MM.1S (cell line): Measurements from ENCODE around the gene ADAMTS12.

ENCODE experiments used
- DNase-seq: peaks from one replicate; pipeline ENCODE4 v3.0.0-alpha.2; 2015
- H2AFZ ChIP-seq: fragments of 300-600 bp; sonication (generic); 2 replicates; pipeline ENCODE4 v1.6.0; 2016; ENCODE audit warnings: antibody characterized with exemption, low read length
- H3F3A ChIP-seq: fragments of 300-600 bp; sonication (generic); 2 replicates; pipeline ENCODE4 v1.6.1; 2016; ENCODE audit warnings: mild to moderate bottlenecking, antibody characterized with exemption, low read length, moderate library complexity, mixed read lengths; ENCODE audit not compliant: insufficient read depth
- H3K27ac ChIP-seq: fragments of 300-600 bp; sonication (generic); 2 replicates; pipeline ENCODE4 v1.5.1; 2016; ENCODE audit warnings: mild to moderate bottlenecking, low read length
- H3K27me3 ChIP-seq: fragments of 300-600 bp; sonication (generic); replicated peaks from 2 replicates; pipeline ENCODE4 v1.6.0; 2016; ENCODE audit warnings: low read length; ENCODE audit not compliant: insufficient read depth
- H3K36me3 ChIP-seq: fragments of 300-600 bp; sonication (generic); replicated peaks from 2 replicates; pipeline ENCODE4 v1.6.1; 2016; ENCODE audit warnings: mild to moderate bottlenecking, low read length, mixed read lengths; ENCODE audit not compliant: insufficient read depth
- H3K4me1 ChIP-seq: fragments of 300-600 bp; sonication (generic); 2 replicates; pipeline ENCODE4 v1.6.1; 2016; ENCODE audit warnings: low read length, mixed read lengths
- H3K4me2 ChIP-seq: fragments of 300-600 bp; sonication (generic); 2 replicates; pipeline ENCODE4 v1.6.0; 2016; ENCODE audit warnings: low read depth, low read length
- H3K4me3 ChIP-seq: fragments of 300-600 bp; sonication (generic); 2 replicates; pipeline ENCODE4 v1.5.1; 2016; ENCODE audit warnings: low read length, mixed read lengths
- H3K79me2 ChIP-seq: fragments of 300-600 bp; sonication (generic); 2 replicates; pipeline ENCODE4 v1.6.1; 2016; ENCODE audit warnings: mixed run types, low read length, mixed read lengths
- H3K9ac ChIP-seq: fragments of 300-600 bp; sonication (generic); 2 replicates; pipeline ENCODE4 v1.6.1; 2016; ENCODE audit warnings: low read length, mixed read lengths
- H3K9me2 ChIP-seq: fragments of 300-600 bp; sonication (generic); replicated peaks from 2 replicates; pipeline ENCODE4 v1.6.1; 2016; ENCODE audit warnings: mild to moderate bottlenecking, low read length, mixed read lengths; ENCODE audit not compliant: insufficient read depth
- H3K9me3 ChIP-seq: fragments of 300-600 bp; sonication (generic); replicated peaks from 2 replicates; pipeline ENCODE4 v1.6.1; 2016; ENCODE audit warnings: mild to moderate bottlenecking, low read length, mixed read lengths; ENCODE audit not compliant: insufficient read depth
- H4K20me1 ChIP-seq: fragments of 300-600 bp; sonication (generic); 2 replicates; pipeline ENCODE4 v1.6.1; 2016; ENCODE audit warnings: mild to moderate bottlenecking, low read length, moderate library complexity, mixed read lengths; ENCODE audit not compliant: insufficient read depth
- CTCF ChIP-seq: fragments of 300-600 bp; sonication (generic); IDR thresholded peaks from 2 replicates; pipeline ENCODE4 v1.5.1; 2016; ENCODE audit warnings: antibody characterized with exemption, low read length, mixed read lengths
- EZH2 ChIP-seq: fragments of 300-600 bp; sonication (generic); optimal IDR thresholded peaks from 2 replicates; pipeline ENCODE3; 2017; ENCODE audit warnings: low read depth, mild to moderate bottlenecking, antibody characterized with exemption, low read length, mixed read lengths
- EZH2phosphoT487 ChIP-seq: fragments of 300-600 bp; sonication (generic); IDR thresholded peaks from 2 replicates; pipeline ENCODE4 v1.6.1; 2018; ENCODE audit warnings: antibody characterized with exemption, low read length

Gene ADAMTS12

GRCh38 chr5:33793836-33794549 lies 97.8 kb downstream of the ADAMTS12 start:
- no peaks in the 10 kb centered on the region for H3K79me2 ChIP-seq
- no peaks in the 10 kb centered on the region for H3K27me3 ChIP-seq
- H3K4me2 ChIP-seq, result no peak overlapping the region
- H3F3A ChIP-seq, result no peaks in the 10 kb centered on the region
- no peak overlapping the region for H3K27ac ChIP-seq
- H3K4me3 ChIP-seq, result no peak overlapping the region
- H3K9ac ChIP-seq, result no peak overlapping the region
- no peaks in the 10 kb centered on the region for H3K9me2 ChIP-seq
- no peaks in the 10 kb centered on the region for H3K9me3 ChIP-seq
- H2AFZ ChIP-seq, result no peak overlapping the region
- H4K20me1 ChIP-seq, result no peaks in the 10 kb centered on the region
- no peaks in the 10 kb centered on the region for H3K4me1 ChIP-seq
- DNase-seq, result no peak
- no peaks in the 10 kb centered on the region for H3K36me3 ChIP-seq
- TF ChIP-seq EZH2 (no peak), EZH2phosphoT487 (no peak), CTCF (no peak)

DNA sequence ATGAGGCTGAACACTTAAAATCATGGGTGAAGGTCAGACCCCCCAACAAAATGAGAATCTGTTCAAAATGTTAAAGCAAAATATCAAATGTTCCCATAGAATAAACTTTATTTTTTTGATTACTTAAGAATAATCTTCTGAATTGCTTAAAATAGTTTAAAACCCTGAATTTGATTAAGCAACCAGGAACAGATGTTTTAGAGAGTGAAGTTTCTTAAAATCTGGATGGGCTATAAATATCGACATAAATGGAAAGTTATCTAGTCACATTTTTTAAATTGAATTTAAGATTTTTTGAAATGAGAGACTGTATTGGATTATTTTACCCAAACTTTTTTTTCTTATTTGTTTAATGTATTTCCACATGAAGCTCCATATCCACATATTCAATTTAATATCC lies 98.5 kb downstream of the ADAMTS12 start:
- no peaks in the 10 kb centered on the region for H3F3A ChIP-seq
- DNase-seq, result no peak
- no peak overlapping the region for H3K4me2 ChIP-seq
- no peaks in the 10 kb centered on the region for H3K79me2 ChIP-seq
- no peak overlapping the region for H3K4me3 ChIP-seq
- H3K9me2 ChIP-seq, result no peaks in the 10 kb centered on the region
- H3K36me3 ChIP-seq, result no peaks in the 10 kb centered on the region
- no peaks in the 10 kb centered on the region for H3K27me3 ChIP-seq
- TF ChIP-seq CTCF (no peak), EZH2phosphoT487 (no peak), EZH2 (no peak)
- H3K9me3 ChIP-seq, result no peaks in the 10 kb centered on the region
- no peak overlapping the region for H2AFZ ChIP-seq
- no peaks in the 10 kb centered on the region for H4K20me1 ChIP-seq
- H3K9ac ChIP-seq, result no peak overlapping the region
- no peaks in the 10 kb centered on the region for H3K4me1 ChIP-seq
- H3K27ac ChIP-seq, result no peak overlapping the region

GRCh38 chr5:33792559-33792958 lies 99.2 kb downstream of the ADAMTS12 start:
- H3K27me3 ChIP-seq, result no peaks in the 10 kb centered on the region
- DNase-seq, result no peak
- H2AFZ ChIP-seq, result no peak overlapping the region
- no peaks in the 10 kb centered on the region; the same call in 1 of the 2 replicates for H4K20me1 ChIP-seq
- no peak for TF ChIP-seq CTCF
- no peak for TF ChIP-seq EZH2
- TF ChIP-seq EZH2phosphoT487, result no peak
- no peaks in the 10 kb centered on the region for H3K79me2 ChIP-seq
- H3K9me3 ChIP-seq, result no peaks in the 10 kb centered on the region
- no peaks in the 10 kb centered on the region for H3F3A ChIP-seq
- no peaks in the 10 kb centered on the region for H3K4me1 ChIP-seq
- no peak overlapping the region for H3K27ac ChIP-seq
- no peaks in the 10 kb centered on the region for H3K9me2 ChIP-seq
- no peaks in the 10 kb centered on the region for H3K36me3 ChIP-seq
- no peak overlapping the region for H3K4me2 ChIP-seq
- H3K9ac ChIP-seq, result no peak overlapping the region
- no peak overlapping the region for H3K4me3 ChIP-seq
